ENCODE results near the gene PHYHD1. TPM values are rescaled to one million over a fixed set of nuclear protein-coding genes. Genes with fewer than 3 reads are reported as not detected.

Gene PHYHD1
- total and polyA plus RNA-seq, 2 of the 13 experiments (the other 11 are each of a cell fraction or from before 2014, with no cell fraction given), result 10.6 to 25.3 TPM

GRCh38 chr9:128881884-128882676, 38.7 kb upstream of the PHYHD1 start, which contains the start of the genes KYAT1 and LRRC8A (continued):
- TF ChIP-seq ZNF543 (CRISPR knock-in tag; IDR thresholded peaks at IDR 0.05) (no peak; the same call in 1 of the 2 replicates), ZFYVE20 (CRISPR knock-in tag; IDR thresholded peaks at IDR 0.05; ENCODE audit: borderline replicate concordance, low read depth) (no peak), IKZF4 (CRISPR knock-in tag; IDR thresholded peaks at IDR 0.05; ENCODE audit: borderline replicate concordance, low read depth, not compliant biosample characterization) (peak; percentile 57), MTA1 (CRISPR knock-in tag; IDR thresholded peaks at IDR 0.05; ENCODE audit: borderline replicate concordance) (0 out of 2 replicates have a peak, but pooled peaks have one; percentile 37), SALL1 (CRISPR knock-in tag; IDR thresholded peaks at IDR 0.05) (peak; percentile 54; the same call in 1 of the 2 replicates), GMEB2 (CRISPR knock-in tag; IDR thresholded peaks at IDR 0.05; ENCODE audit: low read depth) (peak; percentile 62; the same call in 1 of the 2 replicates), SP1 (IDR thresholded peaks at IDR 0.05) (no peak), SP1 (CRISPR knock-in tag; IDR thresholded peaks at IDR 0.05) (peak; percentile 90), SP4 (CRISPR knock-in tag; IDR thresholded peaks at IDR 0.05) (peak; percentile 90), RBFOX2 (IDR thresholded peaks at IDR 0.05; ENCODE audit: low read depth, low read length) (peak; percentile 79), SOX5 (CRISPR knock-in tag; IDR thresholded peaks at IDR 0.05; ENCODE audit: borderline replicate concordance) (peak; percentile 58; the same call in 1 of the 2 replicates), THAP11 (CRISPR knock-in tag; IDR thresholded peaks at IDR 0.05) (peak; percentile 89), THRA (CRISPR knock-in tag; IDR thresholded peaks at IDR 0.05; ENCODE audit: borderline replicate concordance) (no peak), NONO (IDR thresholded peaks at IDR 0.05) (no peak), NONO (CRISPR knock-in tag; conservative IDR thresholded peaks at IDR 0.05) (peak; percentile 73), YEATS4 (CRISPR knock-in tag; IDR thresholded peaks at IDR 0.05; ENCODE audit: borderline replicate concordance) (peak; percentile 83; the same call in 1 of the 2 replicates), CREB1 (IDR thresholded peaks at IDR 0.05) (peak; percentile 99), CREB1 (CRISPR knock-in tag; IDR thresholded peaks at IDR 0.05) (peak; percentile 95), ISX (CRISPR knock-in tag; conservative IDR thresholded peaks at IDR 0.05) (no peak), KDM4B (CRISPR knock-in tag; IDR thresholded peaks at IDR 0.05) (no peak), YEATS2 (CRISPR knock-in tag; IDR thresholded peaks at IDR 0.05; ENCODE audit: borderline replicate concordance) (peak; percentile 85), BHLHE40 (IDR thresholded peaks at IDR 0.05; ENCODE audit: low read length) (peak; percentile 20; the same call in 1 of the 2 replicates), STAT6 (CRISPR knock-in tag; IDR thresholded peaks at IDR 0.05; ENCODE audit: borderline replicate concordance) (no peak; the same call in 1 of the 2 replicates), CEBPG (CRISPR knock-in tag; IDR thresholded peaks at IDR 0.05) (peak; percentile 22; the same call in 1 of the 2 replicates), TARDBP (CRISPR knock-in tag; IDR thresholded peaks at IDR 0.05) (peak; percentile 60; the same call in 1 of the 2 replicates), ZSCAN30 (CRISPR knock-in tag; IDR thresholded peaks at IDR 0.05) (no peak), KDM3A (CRISPR knock-in tag; IDR thresholded peaks at IDR 0.05; ENCODE audit: low read depth) (peak; percentile 46; the same call in 1 of the 2 replicates)
